Aorta (tissue), 5 donors: ENCODE data around the gene TULP4. TPM values are rescaled to one million over a fixed set of nuclear protein-coding genes. Genes with fewer than 3 reads are reported as not detected.

Experiments
- ATAC-seq: fragments of 200-7000 bp; cut with Tn5 transposase; one replicate; pipeline ENCODE4 v1.9.1; 2022; ENCODE audit warnings: moderate library complexity; ENCODE audit not compliant: low FRiP score
- DNase-seq, 2 donors: peaks; one replicate each; pipeline ENCODE4 v3.0.0-alpha.2; 2020
- H3K27ac ChIP-seq, 2 donors: one replicate each; pipeline ENCODE4 v1.5.1; 2013; ENCODE audit warnings: low read length in 2 of 2, mild to moderate bottlenecking in 2 of 2, moderate library complexity in 2 of 2, control low read depth in 1 of 2, inconsistent platforms in 1 of 2, low read depth in 1 of 2
- H3K27me3 ChIP-seq, 2 donors: one replicate each; pipeline ENCODE4 v1.6.1; 2013; ENCODE audit warnings: control low read depth in 1 of 2, low read length in 1 of 2, mild to moderate bottlenecking in 1 of 2, moderate library complexity in 1 of 2; ENCODE audit not compliant: insufficient read depth in 2 of 2, control insufficient read depth in 1 of 2
- H3K36me3 ChIP-seq, 2 donors: one replicate each; pipeline ENCODE4 v1.6.1; 2013; ENCODE audit warnings: control low read depth in 1 of 2, low read length in 1 of 2, mild to moderate bottlenecking in 1 of 2; ENCODE audit not compliant: insufficient read depth in 2 of 2, control insufficient read depth in 1 of 2
- H3K4me1 ChIP-seq, 2 donors: one replicate each; pipeline ENCODE4 v1.6.1; 2013; ENCODE audit warnings: low read length in 2 of 2, control low read depth in 1 of 2, mild to moderate bottlenecking in 1 of 2, moderate library complexity in 1 of 2; ENCODE audit not compliant: insufficient read depth in 2 of 2, control insufficient read depth in 1 of 2
- H3K4me3 ChIP-seq, 2 donors: one replicate each; pipeline ENCODE4 v1.5.1; 2013; ENCODE audit warnings: low read length in 2 of 2, control low read depth in 1 of 2, mild to moderate bottlenecking in 1 of 2
- H3K9me3 ChIP-seq: one replicate; pipeline ENCODE4 v1.6.1; 2013; ENCODE audit warnings: mild to moderate bottlenecking, low read length; ENCODE audit not compliant: control insufficient read depth
- WGBS, 2 donors: extraction: QIAGEN DNeasy Blood & Tissue Kit; methylation state at CpG; one replicate each; pipeline ENCODE4 v1.1.7; 2013; 5-methylcytosine and 5-hydroxymethylcytosine counted together
- intact Hi-C, 2 donors: fragments of 100-400 bp; cut with DNase I; formaldehyde crosslinking; loops; one replicate each; pipeline versions ENCODE4 v1.14.2 to v1.15.0; 2022
- polyA plus RNA-seq, 2 donors: library from polyadenylated mRNA; stranded (reverse); fragments of 200-250 nt; gene quantifications; one replicate each; pipeline ENCODE4 v1.2.3, GENCODE V29; 2013
- total RNA-seq, 2 donors: library from RNA; stranded (reverse); fragmentation: NEBNext Ultra II Directional; extraction: Animal tissue kit (Norgen Biotek cat#: 25700); gene quantifications; one replicate each; pipeline ENCODE4 v1.2.1, GENCODE V29; 2021
- donor health status: healthy with polysubstance abuse.
- donor health status: Bipolar disorder and iron deficiency.
- donor health status: DM: no; HTN: no; CAD: no.
- donor health status: DM: no; HTN: no; CAD: no.
- donor health status: DM: yes; HTN: yes; CAD: no.

TULP4 gene
- total and polyA plus RNA-seq, 4 donors, result 2.4 to 86.1 (median 40.0) TPM

GRCh38 chr6:158356586-158357546 is 44.6 kb downstream of the TULP4 start:
- ATAC-seq, result no peak
- WGBS, 2 donors, result 87 to 92% methylated on average over 12 of the region's 12 CpGs
- Histone ChIP-seq H3K4me1 (no peaks in the 10 kb centered on the region), H3K27me3 (no peaks in the 10 kb centered on the region), H3K36me3 (no peaks in the 10 kb centered on the region), H3K27ac (no peak overlapping the region), H3K9me3 (no peaks in the 10 kb centered on the region), H3K4me3 (no peak overlapping the region)
- DNase-seq, result no peak
- intact Hi-C loops, result no loop called here

- no peak for DNase-seq
- 83 to 88% methylated on average over 7 of the region's 7 CpGs for WGBS, 2 donors
These were observed 45.4 kb downstream of the TULP4 start for GRCh38 chr6:158357570-158358216.

GRCh38 chr6:158358450-158359077 is 46.3 kb downstream of the TULP4 start:
- intact Hi-C loops, result no loop called here
- 78 to 81% methylated on average over 5 of the region's 5 CpGs for WGBS, 2 donors
- ATAC-seq (no peak), DNase-seq (no peak)
- H3K36me3 ChIP-seq, result no peaks in the 10 kb centered on the region
- no peaks in the 10 kb centered on the region for H3K9me3 ChIP-seq
- H3K27me3 ChIP-seq, result no peaks in the 10 kb centered on the region
- H3K4me1 ChIP-seq, result no peaks in the 10 kb centered on the region
- H3K27ac ChIP-seq, result no peak overlapping the region
- no peak overlapping the region for H3K4me3 ChIP-seq

More at GRCh38 chr6:158357570-158358216, 45.4 kb downstream of the TULP4 start:
- H3K27me3 ChIP-seq, result no peaks in the 10 kb centered on the region
- H3K4me3 ChIP-seq, result no peak overlapping the region
- no peaks in the 10 kb centered on the region for H3K4me1 ChIP-seq
- no peak for ATAC-seq
- H3K36me3 ChIP-seq, result no peaks in the 10 kb centered on the region
- H3K27ac ChIP-seq, result no peak overlapping the region
- no peaks in the 10 kb centered on the region for H3K9me3 ChIP-seq
- intact Hi-C loops, result no loop called here

DNA sequence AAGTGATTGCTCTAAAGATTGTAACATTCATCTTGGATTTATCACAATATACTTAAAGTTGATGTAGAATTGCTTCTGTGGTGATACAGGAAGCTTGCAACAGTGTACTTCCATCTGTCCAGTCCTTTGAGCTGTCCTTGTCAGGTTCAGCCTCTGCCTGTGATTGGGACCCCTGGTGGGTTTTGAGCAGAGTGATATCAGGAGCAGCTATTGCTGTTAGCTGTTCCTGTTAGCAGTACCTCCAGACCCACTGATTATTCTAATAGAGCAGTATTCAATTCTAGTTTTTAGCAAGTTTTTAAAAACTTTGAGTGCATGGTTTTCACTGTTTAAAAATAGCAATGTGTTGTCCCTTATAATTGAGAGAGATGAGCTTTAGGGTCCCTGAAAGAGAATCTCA is 48.8 kb downstream of the TULP4 start:
- DNase-seq (no peak), ATAC-seq (no peak)
- Histone ChIP-seq H3K4me3 (no peak overlapping the region), H3K9me3 (no peaks in the 10 kb centered on the region), H3K36me3 (no peaks in the 10 kb centered on the region), H3K27ac (no peak overlapping the region), H3K27me3 (no peaks in the 10 kb centered on the region), H3K4me1 (no peaks in the 10 kb centered on the region)
- intact Hi-C loops, result no loop called here

DNA sequence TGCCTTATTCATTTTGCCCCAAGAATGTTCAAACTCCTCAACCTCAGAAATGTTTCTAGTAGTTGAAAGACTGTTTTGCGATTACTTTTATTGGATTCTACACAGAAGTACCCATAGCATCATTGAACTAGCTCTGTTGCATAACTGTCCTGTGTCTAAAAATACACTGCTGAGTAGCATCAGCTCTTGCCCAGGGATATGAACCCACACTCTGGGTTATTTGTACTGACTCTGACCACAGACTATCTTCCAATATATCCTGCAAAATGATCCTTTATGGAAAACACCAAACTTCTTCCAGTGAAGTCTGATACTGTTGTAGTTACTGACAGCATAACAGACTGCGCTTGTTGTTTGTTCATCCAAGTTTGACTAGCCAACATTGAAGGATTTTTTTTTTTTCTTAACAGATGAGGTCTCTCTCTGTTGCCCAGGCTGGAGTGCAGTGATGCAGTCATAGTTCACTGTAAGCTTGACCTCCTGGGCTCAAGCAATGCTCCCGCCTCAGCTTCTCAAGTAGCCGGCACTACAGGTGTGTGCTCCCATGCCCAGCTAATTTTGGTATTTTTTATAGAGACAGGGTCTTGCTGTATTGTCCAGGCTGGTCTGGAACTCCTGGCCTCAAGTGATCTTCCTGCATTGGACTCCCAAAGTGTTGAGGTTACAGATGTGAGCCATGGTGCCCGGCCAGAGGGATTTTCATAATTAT is 49.9 kb downstream of the TULP4 start:
- Histone ChIP-seq H3K27me3 (no peaks in the 10 kb centered on the region), H3K4me3 (no peak overlapping the region), H3K9me3 (no peaks in the 10 kb centered on the region), H3K27ac (no peak overlapping the region), H3K4me1 (no peaks in the 10 kb centered on the region), H3K36me3 (no peaks in the 10 kb centered on the region)
- 94 to 95% methylated on average over 5 of the region's 5 CpGs for WGBS, 2 donors
- intact Hi-C loops, result no loop called here
- DNase-seq (no peak), ATAC-seq (no peak)

DNA sequence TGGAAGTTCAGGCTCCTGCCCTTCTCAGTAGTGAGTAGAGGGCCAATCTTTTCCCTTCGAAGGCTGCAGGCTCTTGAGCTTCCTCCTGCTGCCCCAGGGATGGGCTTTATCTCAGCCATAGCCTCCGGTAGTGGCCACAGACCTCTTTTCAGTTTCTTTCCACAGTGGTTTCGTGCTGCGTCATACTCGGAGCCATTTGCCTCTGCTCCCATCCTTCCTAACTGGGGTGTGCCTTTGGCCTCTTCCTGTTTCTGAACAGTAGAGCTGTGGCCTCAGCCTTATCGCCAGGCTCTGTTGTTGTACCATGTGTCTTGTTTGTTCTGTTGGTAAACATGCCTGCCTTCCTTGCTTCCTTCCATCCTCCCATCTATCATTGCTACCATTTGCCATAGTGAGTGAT is 54.1 kb downstream of the TULP4 start:
- no peaks in the 10 kb centered on the region for H3K36me3 ChIP-seq
- no peaks in the 10 kb centered on the region for H3K27me3 ChIP-seq
- ATAC-seq, result no peak
- no peaks in the 10 kb centered on the region for H3K4me1 ChIP-seq
- 93 to 96% methylated on average over 6 of the region's 6 CpGs for WGBS, 2 donors
- no peaks in the 10 kb centered on the region for H3K9me3 ChIP-seq
- intact Hi-C loops, result no loop called here
- no peak for DNase-seq
- H3K27ac ChIP-seq, result no peak overlapping the region
- no peak overlapping the region for H3K4me3 ChIP-seq

GRCh38 chr6:158367816-158368215 is 55.6 kb downstream of the TULP4 start:
- intact Hi-C loops, result no loop called here
- peaks cover 0 to under 1% of the 10 kb centered on the region in 2 donors for H3K4me1 ChIP-seq
- DNase-seq (no peak), ATAC-seq (no peak)
- no peaks in the 10 kb centered on the region for H3K36me3 ChIP-seq
- no peaks in the 10 kb centered on the region for H3K27me3 ChIP-seq
- WGBS, 2 donors, result 93 to 95% methylated on average over 6 of the region's 6 CpGs
- no peaks in the 10 kb centered on the region for H3K9me3 ChIP-seq
- H3K4me3 ChIP-seq, result no peak overlapping the region
- no peak overlapping the region for H3K27ac ChIP-seq

DNA sequence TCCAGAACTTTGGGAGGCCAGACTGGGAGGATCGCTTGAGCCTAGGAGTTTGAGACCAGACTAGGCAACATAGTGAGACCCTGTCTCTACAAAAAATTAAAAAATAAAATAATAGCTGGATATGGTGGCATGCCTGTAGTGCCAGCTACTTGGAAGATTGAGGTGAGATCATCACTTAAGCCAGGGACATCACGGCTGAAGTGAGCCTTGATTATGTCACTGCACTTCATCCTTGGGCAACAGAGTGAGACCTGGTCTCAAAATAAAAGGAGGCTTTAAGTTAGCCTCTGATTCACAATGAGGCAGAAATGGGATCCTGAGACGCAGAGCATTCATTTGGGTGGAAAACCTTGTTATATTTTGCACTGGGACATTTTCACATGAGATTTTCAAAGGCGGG is 57.0 kb downstream of the TULP4 start:
- Histone ChIP-seq H3K4me3 (no peak overlapping the region), H3K27me3 (no peaks in the 10 kb centered on the region), H3K27ac (no peak overlapping the region), H3K9me3 (no peaks in the 10 kb centered on the region), H3K4me1 (peaks cover 0 to 3% of the 10 kb centered on the region in 2 donors), H3K36me3 (no peaks in the 10 kb centered on the region)
- WGBS, 2 donors, result 92 to 98% methylated on average over 4 of the region's 4 CpGs
- intact Hi-C loops, result no loop called here
- no peak for ATAC-seq
- no peak for DNase-seq
